Panc1 (cell line): ENCODE data around the gene FAM50B. TPM values are rescaled to one million over a fixed set of nuclear protein-coding genes. Genes with fewer than 3 reads are reported as not detected.

Experiments
- ATAC-seq: fragments of 200-7000 bp; cut with Tn5 transposase; 2 replicates; pipeline ENCODE4 v1.9.1; 2020; ENCODE audit warnings: mild to moderate bottlenecking, moderate library complexity
- BruUV-seq: library from RNA; stranded (reverse); fragments of 400-500 nt; replicated peaks from 2 replicates; lab custom pipeline; 2021; lab: Mats Ljungman, UMichigan
- CTCF ChIA-PET: fragments of 300-600 bp; sonication (Branson Sonifier 250); formaldehyde crosslinking; loops from one replicate; lab custom pipeline; 2022; ENCODE audit warnings: antibody characterized with exemption; lab: Charles Lee
- POLR2A ChIA-PET: fragments of 300-600 bp; sonication (Branson Sonifier 250); formaldehyde crosslinking; loops from one replicate; lab custom pipeline; 2022; ENCODE audit warnings: antibody characterized with exemption; lab: Charles Lee
- DNase-seq: peaks from one replicate; pipeline ENCODE4 v3.0.0-alpha.2; 2010; ENCODE audit warnings: low read depth, low spot score
- H3K27ac ChIP-seq: 2 replicates; pipeline ENCODE4 v1.5.1; 2011; ENCODE audit warnings: mild to moderate bottlenecking, low read length, inconsistent platforms
- H3K27me3 ChIP-seq: fragments of 200-500 bp; sonication (Bioruptor generic); 2 replicates; pipeline ENCODE4 v1.6.0; 2014; ENCODE audit warnings: low read length, inconsistent platforms; ENCODE audit not compliant: control insufficient read depth, insufficient read depth
- H3K36me3 ChIP-seq: fragments of 200-500 bp; sonication (Bioruptor generic); 2 replicates; pipeline ENCODE4 v1.5.1; 2014; ENCODE audit warnings: inconsistent platforms, mild to moderate bottlenecking, low read length, moderate library complexity; ENCODE audit not compliant: control insufficient read depth, insufficient read depth
- H3K4me1 ChIP-seq: 2 replicates; pipeline ENCODE4 v1.5.1; 2011; ENCODE audit warnings: inconsistent platforms, mild to moderate bottlenecking, low read length, moderate library complexity; ENCODE audit not compliant: control insufficient read depth, insufficient read depth
- H3K4me3 ChIP-seq, 2 experiments: 2 replicates each; pipeline ENCODE4 v1.5.1; 2011 to 2012; ENCODE audit warnings: low read depth in 2 of 2, low read length in 2 of 2, mild to moderate bottlenecking in 2 of 2, inconsistent platforms in 1 of 2, moderate library complexity in 1 of 2
- H3K9me3 ChIP-seq: fragments of 200-500 bp; sonication (Bioruptor generic); 2 replicates; pipeline ENCODE4 v1.5.1; 2014; ENCODE audit warnings: low read depth, mild to moderate bottlenecking, inconsistent platforms, low read length, moderate library complexity; ENCODE audit not compliant: control insufficient read depth, insufficient read depth
- POLR2AphosphoS5 ChIP-seq: IDR thresholded peaks from 2 replicates; pipeline ENCODE4 v1.6.1; 2012; ENCODE audit warnings: mild to moderate bottlenecking, low read depth, low read length, moderate library complexity
- SIN3A ChIP-seq: IDR thresholded peaks from 2 replicates; pipeline ENCODE4 v1.6.1; 2012; ENCODE audit warnings: low read depth, mild to moderate bottlenecking, low read length, moderate library complexity, borderline replicate concordance; ENCODE audit not compliant: insufficient read depth
- TCF7L2 ChIP-seq: IDR thresholded peaks from 2 replicates; pipeline ENCODE4 v1.6.1; 2011; ENCODE audit warnings: mild to moderate bottlenecking, low read depth, low read length, inconsistent platforms
- in situ Hi-C: cut with HindIII; loops from 2 replicates; pipeline ENCODE4 v1.10.0; 2016; ENCODE audit warnings: low sequenced_read_pairs, low pct_unique_long_range_greater_than_20kb
- intact Hi-C: fragments of 100-400 bp; cut with micrococcal nuclease; formaldehyde crosslinking; loops from one replicate; pipeline ENCODE4 v1.10.0; 2022; ENCODE audit not compliant: unreplicated experiment
- total RNA-seq: library from RNA; stranded (reverse); gene quantifications from one replicate; pipeline ENCODE4 v1.2.1, GENCODE V29; 2021; ENCODE audit not compliant: unreplicated experiment
- TF ChIP-seq, protein P1 (sequence below): fragments of 450-650 bp; IDR thresholded peaks from 2 replicates; pipeline ENCODE4 v1.5.1; 2017; ENCODE audit warnings: mild to moderate bottlenecking
- TF ChIP-seq, protein P2 (sequence below), 2 experiments: IDR thresholded peaks; 2 replicates each; pipeline ENCODE4 v1.6.1; 2011 to 2012; ENCODE audit warnings: low read depth in 2 of 2, control low read depth in 1 of 2, low read length in 1 of 2, mild to moderate bottlenecking in 1 of 2, moderate library complexity in 1 of 2; ENCODE audit not compliant: insufficient read depth in 1 of 2

The FAM50B gene
- total RNA-seq, 1 experiment from 2014 or later, result not detected

DNA sequence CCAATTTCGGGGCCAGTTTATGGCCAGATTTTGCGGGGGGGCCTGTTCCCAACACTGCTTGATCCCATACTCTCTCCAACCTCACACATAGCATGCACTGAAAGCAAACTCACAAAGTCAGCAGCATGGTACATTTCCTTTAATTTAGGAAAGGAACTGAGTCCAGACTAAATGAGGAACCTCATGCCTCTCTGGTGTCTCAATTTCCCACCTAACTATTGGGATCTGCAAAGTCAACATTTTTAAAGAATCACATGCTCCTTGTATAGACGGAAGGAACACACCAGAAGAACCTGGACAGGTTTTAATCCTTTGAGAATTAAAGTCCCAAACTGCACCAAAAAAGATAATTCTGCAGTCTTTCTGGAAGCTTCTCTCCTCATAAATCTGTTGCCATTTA lies 33.3 kb downstream of the FAM50B start:
- H3K27me3 ChIP-seq, result no peaks in the 10 kb centered on the region
- no peak overlapping the region for H3K27ac ChIP-seq
- CTCF ChIA-PET, result no interaction called here

DNA sequence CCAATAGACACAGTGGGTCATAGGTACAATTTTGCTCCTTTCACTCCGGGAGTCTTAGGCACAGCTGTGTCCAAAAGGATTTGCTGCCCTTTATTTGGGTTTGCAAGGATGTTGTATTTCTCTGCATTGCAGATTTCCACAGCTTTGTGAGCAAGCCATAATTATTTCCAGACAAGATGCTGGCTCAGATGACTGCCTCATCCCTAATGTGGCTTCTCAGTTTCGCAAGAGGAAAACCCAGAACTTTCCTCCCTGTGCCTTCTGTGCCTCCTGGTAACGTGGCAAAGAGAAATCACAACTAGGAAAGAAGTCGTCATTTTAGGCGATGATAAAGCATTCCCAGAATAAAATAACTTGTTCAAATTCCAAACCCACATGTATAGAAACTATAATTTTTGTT lies 33.7 kb downstream of the FAM50B start:
- ATAC-seq (no peak), DNase-seq (no peak)
- ChIA-PET POLR2A (no interaction called here), CTCF (no interaction called here)
- in situ Hi-C loops, result no loop called here
- intact Hi-C loops, result no loop called here
- Histone ChIP-seq H3K27ac (no peak overlapping the region), H3K4me3 (no peak overlapping the region), H3K36me3 (no peaks in the 10 kb centered on the region), H3K27me3 (no peaks in the 10 kb centered on the region), H3K4me1 (peaks cover 7% of the 10 kb centered on the region; the same call in 1 of the 2 replicates), H3K9me3 (no peaks in the 10 kb centered on the region)
- BruUV-seq, result no TSS peak
- TF ChIP-seq, protein P1, sequence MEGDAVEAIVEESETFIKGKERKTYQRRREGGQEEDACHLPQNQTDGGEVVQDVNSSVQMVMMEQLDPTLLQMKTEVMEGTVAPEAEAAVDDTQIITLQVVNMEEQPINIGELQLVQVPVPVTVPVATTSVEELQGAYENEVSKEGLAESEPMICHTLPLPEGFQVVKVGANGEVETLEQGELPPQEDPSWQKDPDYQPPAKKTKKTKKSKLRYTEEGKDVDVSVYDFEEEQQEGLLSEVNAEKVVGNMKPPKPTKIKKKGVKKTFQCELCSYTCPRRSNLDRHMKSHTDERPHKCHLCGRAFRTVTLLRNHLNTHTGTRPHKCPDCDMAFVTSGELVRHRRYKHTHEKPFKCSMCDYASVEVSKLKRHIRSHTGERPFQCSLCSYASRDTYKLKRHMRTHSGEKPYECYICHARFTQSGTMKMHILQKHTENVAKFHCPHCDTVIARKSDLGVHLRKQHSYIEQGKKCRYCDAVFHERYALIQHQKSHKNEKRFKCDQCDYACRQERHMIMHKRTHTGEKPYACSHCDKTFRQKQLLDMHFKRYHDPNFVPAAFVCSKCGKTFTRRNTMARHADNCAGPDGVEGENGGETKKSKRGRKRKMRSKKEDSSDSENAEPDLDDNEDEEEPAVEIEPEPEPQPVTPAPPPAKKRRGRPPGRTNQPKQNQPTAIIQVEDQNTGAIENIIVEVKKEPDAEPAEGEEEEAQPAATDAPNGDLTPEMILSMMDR, result no peak
- TF ChIP-seq, protein P2, sequence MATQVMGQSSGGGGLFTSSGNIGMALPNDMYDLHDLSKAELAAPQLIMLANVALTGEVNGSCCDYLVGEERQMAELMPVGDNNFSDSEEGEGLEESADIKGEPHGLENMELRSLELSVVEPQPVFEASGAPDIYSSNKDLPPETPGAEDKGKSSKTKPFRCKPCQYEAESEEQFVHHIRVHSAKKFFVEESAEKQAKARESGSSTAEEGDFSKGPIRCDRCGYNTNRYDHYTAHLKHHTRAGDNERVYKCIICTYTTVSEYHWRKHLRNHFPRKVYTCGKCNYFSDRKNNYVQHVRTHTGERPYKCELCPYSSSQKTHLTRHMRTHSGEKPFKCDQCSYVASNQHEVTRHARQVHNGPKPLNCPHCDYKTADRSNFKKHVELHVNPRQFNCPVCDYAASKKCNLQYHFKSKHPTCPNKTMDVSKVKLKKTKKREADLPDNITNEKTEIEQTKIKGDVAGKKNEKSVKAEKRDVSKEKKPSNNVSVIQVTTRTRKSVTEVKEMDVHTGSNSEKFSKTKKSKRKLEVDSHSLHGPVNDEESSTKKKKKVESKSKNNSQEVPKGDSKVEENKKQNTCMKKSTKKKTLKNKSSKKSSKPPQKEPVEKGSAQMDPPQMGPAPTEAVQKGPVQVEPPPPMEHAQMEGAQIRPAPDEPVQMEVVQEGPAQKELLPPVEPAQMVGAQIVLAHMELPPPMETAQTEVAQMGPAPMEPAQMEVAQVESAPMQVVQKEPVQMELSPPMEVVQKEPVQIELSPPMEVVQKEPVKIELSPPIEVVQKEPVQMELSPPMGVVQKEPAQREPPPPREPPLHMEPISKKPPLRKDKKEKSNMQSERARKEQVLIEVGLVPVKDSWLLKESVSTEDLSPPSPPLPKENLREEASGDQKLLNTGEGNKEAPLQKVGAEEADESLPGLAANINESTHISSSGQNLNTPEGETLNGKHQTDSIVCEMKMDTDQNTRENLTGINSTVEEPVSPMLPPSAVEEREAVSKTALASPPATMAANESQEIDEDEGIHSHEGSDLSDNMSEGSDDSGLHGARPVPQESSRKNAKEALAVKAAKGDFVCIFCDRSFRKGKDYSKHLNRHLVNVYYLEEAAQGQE (IDR thresholded peaks at IDR 0.05; ENCODE audit: insufficient read depth in 1 of 2, low read depth in 2 of 2, low read length in 1 of 2), result no peak
- no peak for TF ChIP-seq TCF7L2

More for the DNA sequence above, 33.3 kb downstream of the FAM50B start:
- ATAC-seq, result no peak
- H3K4me3 ChIP-seq, result no peak overlapping the region
- no TSS peak for BruUV-seq
- H3K36me3 ChIP-seq, result no peaks in the 10 kb centered on the region
- intact Hi-C loops (no loop called here), in situ Hi-C loops (no loop called here)
- H3K9me3 ChIP-seq, result no peaks in the 10 kb centered on the region
- no peak for DNase-seq
- H3K4me1 ChIP-seq, result peaks cover 3% of the 10 kb centered on the region; the same call in 1 of the 2 replicates
- TF ChIP-seq TCF7L2 (no peak), POLR2AphosphoS5 (no peak), SIN3A (no peak)
- TF ChIP-seq, protein P1, result no peak
- TF ChIP-seq, protein P2 (IDR thresholded peaks at IDR 0.05; ENCODE audit: insufficient read depth in 1 of 2, low read depth in 2 of 2, low read length in 1 of 2), result no peak
- POLR2A ChIA-PET, result no interaction called here
